ENCODE data around the gene SEZ6.

Gene SEZ6

GRCh38 chr17:28975646-28976045 is 30.2 kb downstream of the SEZ6 start:
- H3K4me1 Mint-ChIP-seq = peaks cover 36% of the 10 kb centered on the region
- no peaks in the 10 kb centered on the region for H3K9me3 Mint-ChIP-seq
- no peak overlapping the region for H3K4me3 Mint-ChIP-seq
- H3K27me3 Mint-ChIP-seq (ENCODE audit: low read depth) = peaks cover 50% of the 10 kb centered on the region
- TF ChIP-seq CTCF (IDR thresholded peaks at IDR 0.05; ENCODE audit: unreplicated experiment in 3 of 3) = no peak
- H3K27ac Mint-ChIP-seq = no peak overlapping the region
- H3K36me3 Mint-ChIP-seq (ENCODE audit: low read depth) = no peaks in the 10 kb centered on the region

GRCh38 chr17:28975031-28975430 is 30.8 kb downstream of the SEZ6 start:
- H3K27me3 Mint-ChIP-seq (ENCODE audit: low read depth) = peaks cover 51% of the 10 kb centered on the region
- H3K36me3 Mint-ChIP-seq (ENCODE audit: low read depth) = no peaks in the 10 kb centered on the region
- H3K4me3 Mint-ChIP-seq = no peak overlapping the region
- H3K9me3 Mint-ChIP-seq = no peaks in the 10 kb centered on the region
- H3K27ac Mint-ChIP-seq = no peak overlapping the region
- no peak for TF ChIP-seq CTCF (IDR thresholded peaks at IDR 0.05; ENCODE audit: unreplicated experiment in 3 of 3)
- peaks cover 43% of the 10 kb centered on the region for H3K4me1 Mint-ChIP-seq

GRCh38 chr17:28974451-28974850 is 31.4 kb downstream of the SEZ6 start:
- Mint-ChIP-seq H3K27ac (peak overlapping the region in 2 of 3 experiments; percentile 5 to 22), H3K27me3 (ENCODE audit: low read depth) (peaks cover 47% of the 10 kb centered on the region), H3K4me1 (peaks cover 47% of the 10 kb centered on the region), H3K9me3 (no peaks in the 10 kb centered on the region), H3K36me3 (ENCODE audit: low read depth) (no peaks in the 10 kb centered on the region), H3K4me3 (no peak overlapping the region)
- TF ChIP-seq CTCF (IDR thresholded peaks at IDR 0.05; ENCODE audit: unreplicated experiment in 3 of 3) = no peak

- no peak overlapping the region for H3K27ac Mint-ChIP-seq
- H3K9me3 Mint-ChIP-seq = no peaks in the 10 kb centered on the region
- peaks cover 38% of the 10 kb centered on the region for H3K27me3 Mint-ChIP-seq (ENCODE audit: low read depth)
- no peaks in the 10 kb centered on the region for H3K36me3 Mint-ChIP-seq (ENCODE audit: low read depth)
- peaks cover 57% of the 10 kb centered on the region for H3K4me1 Mint-ChIP-seq
- no peak overlapping the region for H3K4me3 Mint-ChIP-seq
- TF ChIP-seq CTCF (IDR thresholded peaks at IDR 0.05; ENCODE audit: unreplicated experiment in 3 of 3) = peak in 1 of 3 experiments; percentile 17
Observed at GRCh38 chr17:28973425-28973824, 32.4 kb downstream of the SEZ6 start.

GRCh38 chr17:28972437-28972836 is 33.4 kb downstream of the SEZ6 start:
- H3K4me1 Mint-ChIP-seq = peaks cover 66% of the 10 kb centered on the region
- no peaks in the 10 kb centered on the region for H3K9me3 Mint-ChIP-seq
- no peaks in the 10 kb centered on the region for H3K36me3 Mint-ChIP-seq (ENCODE audit: low read depth)
- peak overlapping the region in 1 of 3 experiments; percentile 28 for H3K27ac Mint-ChIP-seq
- peaks cover 32% of the 10 kb centered on the region for H3K27me3 Mint-ChIP-seq (ENCODE audit: low read depth)
- no peak for TF ChIP-seq CTCF (IDR thresholded peaks at IDR 0.05; ENCODE audit: unreplicated experiment in 3 of 3)
- H3K4me3 Mint-ChIP-seq = peak overlapping the region in 1 of 3 experiments; percentile 32

GRCh38 chr17:28970879-28971278 is 35.0 kb downstream of the SEZ6 start:
- H3K27me3 Mint-ChIP-seq (ENCODE audit: low read depth) = peaks cover 24% of the 10 kb centered on the region
- TF ChIP-seq CTCF (IDR thresholded peaks at IDR 0.05; ENCODE audit: unreplicated experiment in 3 of 3) = no peak
- peak overlapping the region; percentile 19 to 81 (median 74) for H3K27ac Mint-ChIP-seq
- H3K4me3 Mint-ChIP-seq = peak overlapping the region in 2 of 3 experiments; percentile 12 to 13
- no peaks in the 10 kb centered on the region for H3K36me3 Mint-ChIP-seq (ENCODE audit: low read depth)
- peaks cover 79% of the 10 kb centered on the region for H3K4me1 Mint-ChIP-seq
- no peaks in the 10 kb centered on the region for H3K9me3 Mint-ChIP-seq
